GM12873 (cell line): ENCODE results near the gene LAMA5.

Experiments used
- CTCF ChIP-seq: IDR thresholded peaks from 2 replicates; pipeline ENCODE4 v1.5.1; 2012; ENCODE audit warnings: low read depth, mild to moderate bottlenecking, moderate library complexity, low read length, control low read depth; ENCODE audit not compliant: insufficient read depth; ENCODE audit errors: missing control alignments

The LAMA5 gene

GRCh38 chr20:62355878-62356588 is 11.1 kb downstream of the LAMA5 start:
- no peak for TF ChIP-seq CTCF

GRCh38 chr20:62355516-62355877 is 11.6 kb downstream of the LAMA5 start:
- no peak for TF ChIP-seq CTCF

GRCh38 chr20:62354811-62355341 is 12.2 kb downstream of the LAMA5 start:
- TF ChIP-seq CTCF, result no peak

- no peak for TF ChIP-seq CTCF
These were observed 12.9 kb downstream of the LAMA5 start for GRCh38 chr20:62354031-62354808.

- TF ChIP-seq CTCF, result no peak
These were observed 13.7 kb downstream of the LAMA5 start for GRCh38 chr20:62353289-62354030.

- TF ChIP-seq CTCF, result no peak
These were observed 14.5 kb downstream of the LAMA5 start for GRCh38 chr20:62352402-62353288.
